Sigmoid colon (tissue), 4 donors: ENCODE data around the gene CDC14A.

Experiments
- CTCF ChIP-seq, 4 experiments: fragments of 450-650 bp in 3 of 4; fragments of 200-600 bp in 1 of 4; IDR thresholded peaks; one replicate each; pipeline ENCODE4 v1.5.1; 2016 to 2019; ENCODE audit warnings: antibody characterized with exemption in 4 of 4, mild to moderate bottlenecking in 3 of 4, moderate library complexity in 2 of 4
- EP300 ChIP-seq, 4 donors: sonication (generic); formaldehyde crosslinking; IDR thresholded peaks; one replicate each; pipeline ENCODE4 v1.6.1; 2017; ENCODE audit warnings: antibody characterized with exemption in 4 of 4
- POLR2A ChIP-seq, 2 donors: fragments of 450-650 bp; IDR thresholded peaks; one replicate each; pipeline ENCODE4 v1.6.1; 2016; ENCODE audit warnings: antibody characterized with exemption in 2 of 2, mild to moderate bottlenecking in 2 of 2, moderate library complexity in 2 of 2
- POLR2AphosphoS5 ChIP-seq, 4 donors: sonication (generic); formaldehyde crosslinking; IDR thresholded peaks; one replicate each; pipeline ENCODE4 v1.6.1; 2017; ENCODE audit warnings: antibody characterized with exemption in 4 of 4

GRCh38 chr1:100378956-100379355 lies 26.6 kb downstream of the CDC14A start:
- TF ChIP-seq POLR2A (IDR thresholded peaks at IDR 0.05) (no peak), CTCF (IDR thresholded peaks at IDR 0.05) (no peak), EP300 (IDR thresholded peaks at IDR 0.05) (no peak), POLR2AphosphoS5 (IDR thresholded peaks at IDR 0.05) (no peak)
